ENCODE data around the gene RPS19.
A peak's percentile ranks its signal among the peaks of the same experiment; 100 is the strongest.

GRCh38 chr19:41906916-41907680 is 47.0 kb downstream of the RPS19 start:
- peak; percentile 75 for TF ChIP-seq GATA2 (IDR thresholded peaks at IDR 0.05; ENCODE audit: low read depth, low read length)
- TF ChIP-seq GATA3 (IDR thresholded peaks at IDR 0.05; ENCODE audit: low read depth, low read length), result no peak
